ENCODE measurements around the gene CCL22.
A peak's percentile ranks its signal among the peaks of the same experiment; 100 is the strongest.
"Not testable (repeated sequence)": the region's sequence is repeated elsewhere in the genome, so short reads cannot be mapped to it uniquely, and the experiment has no call there.

The CCL22 gene, protein sequence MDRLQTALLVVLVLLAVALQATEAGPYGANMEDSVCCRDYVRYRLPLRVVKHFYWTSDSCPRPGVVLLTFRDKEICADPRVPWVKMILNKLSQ

DNA sequence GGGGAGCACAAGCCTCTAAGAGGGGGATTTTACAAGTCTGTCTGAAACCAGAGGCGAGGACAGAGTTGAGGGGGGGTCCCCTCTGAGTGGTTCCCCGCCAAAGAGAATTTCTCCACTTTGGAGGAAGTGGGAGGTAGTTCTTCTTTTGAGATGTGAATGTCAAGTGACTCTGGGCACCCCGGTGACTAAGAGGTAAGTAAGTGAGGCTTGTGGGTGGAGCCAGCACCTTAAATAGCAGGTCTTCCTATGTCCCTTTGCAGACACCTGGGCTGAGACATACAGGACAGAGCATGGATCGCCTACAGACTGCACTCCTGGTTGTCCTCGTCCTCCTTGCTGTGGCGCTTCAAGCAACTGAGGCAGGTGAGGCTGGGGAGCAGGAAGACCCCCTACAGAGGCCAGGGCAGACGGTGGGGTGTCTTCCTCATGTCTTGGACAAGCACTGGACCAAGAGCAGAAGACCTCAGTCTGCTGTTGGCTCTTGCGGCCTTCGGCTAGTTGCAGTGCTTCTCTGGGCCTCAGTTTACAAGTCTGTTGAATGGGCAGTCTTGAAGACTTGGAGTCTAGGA lies at the start of gene CCL22:
TSS of gene CCL22 (plus strand) at position 257 of the 569 bp plus-strand sequence. CDS start at position 291, 34 bp downstream.
- DNase-seq: peak; percentile 86 to 87 (median 86)

DNA sequence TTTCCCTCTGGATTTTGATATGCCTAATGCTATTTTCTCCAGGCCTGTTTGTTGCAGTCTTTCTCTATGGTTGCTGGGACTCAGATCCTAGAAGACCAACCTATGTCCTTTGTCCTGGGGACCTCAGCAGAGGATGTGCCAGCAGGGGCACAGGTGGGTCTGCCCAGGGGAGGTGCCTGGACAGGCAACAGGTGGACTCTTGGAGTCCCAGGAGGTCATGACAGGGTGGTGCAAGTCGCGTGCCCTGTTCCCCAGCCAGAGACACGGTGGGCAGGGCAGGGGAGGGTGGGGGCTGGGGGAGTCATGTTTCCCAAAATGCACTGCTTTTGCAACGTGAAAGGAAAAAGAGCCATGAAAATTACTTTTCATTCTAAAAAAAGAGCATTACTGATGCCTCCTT lies 47.8 kb upstream of the CCL22 start:
- no peak for DNase-seq

DNA sequence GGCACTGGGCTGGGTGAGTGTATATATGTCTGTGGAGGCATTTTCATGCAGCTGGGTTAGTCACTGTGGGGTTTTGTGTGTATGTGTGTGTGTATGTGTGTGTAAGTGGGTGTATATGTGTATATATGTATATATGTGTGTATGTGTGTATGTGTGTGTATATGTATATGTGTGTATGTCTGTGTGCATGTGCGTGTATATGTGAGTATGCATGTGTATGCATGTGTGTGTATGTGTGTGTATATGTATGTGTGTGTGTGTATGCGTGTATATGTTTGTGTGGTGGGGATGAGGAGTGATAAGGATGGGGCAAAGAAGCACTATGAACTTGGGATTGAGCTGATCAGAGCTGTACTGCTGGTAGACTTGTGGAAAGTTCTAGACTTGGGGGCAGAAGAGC lies 45.1 kb upstream of the CCL22 start:
- no peak for DNase-seq

DNA sequence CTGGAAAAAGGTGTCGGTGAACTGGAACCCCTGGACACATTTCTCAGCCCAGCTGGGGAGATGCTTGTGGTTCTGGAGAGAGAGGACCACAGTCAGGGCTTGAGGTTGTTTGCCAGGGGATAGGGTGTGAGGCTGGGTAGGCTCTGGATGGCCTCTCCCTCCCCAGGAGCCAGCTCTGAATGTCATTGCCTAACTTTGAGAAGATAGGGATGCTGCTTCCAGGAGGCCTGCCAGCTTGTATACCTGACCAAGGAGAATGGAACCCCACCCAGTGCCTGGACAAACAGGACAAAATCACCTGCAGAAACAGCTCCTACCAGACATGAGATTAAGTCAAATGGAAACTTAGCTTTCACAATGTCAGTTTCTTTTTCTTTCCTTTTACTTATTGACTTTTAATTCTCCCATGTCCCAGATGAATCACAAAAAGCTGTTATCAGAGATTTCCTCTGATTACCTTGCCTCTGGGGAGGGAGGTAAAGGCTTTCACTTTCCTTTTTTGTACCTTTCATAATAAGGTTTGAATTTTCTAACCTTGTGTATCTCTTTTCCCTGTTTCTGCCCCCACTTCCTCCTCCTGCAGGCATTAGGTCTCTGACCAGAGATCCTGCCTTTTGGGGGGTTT lies 44.3 kb upstream of the CCL22 start:
- DNase-seq: peak in 2 of 3 donors; percentile 36 to 50

DNA sequence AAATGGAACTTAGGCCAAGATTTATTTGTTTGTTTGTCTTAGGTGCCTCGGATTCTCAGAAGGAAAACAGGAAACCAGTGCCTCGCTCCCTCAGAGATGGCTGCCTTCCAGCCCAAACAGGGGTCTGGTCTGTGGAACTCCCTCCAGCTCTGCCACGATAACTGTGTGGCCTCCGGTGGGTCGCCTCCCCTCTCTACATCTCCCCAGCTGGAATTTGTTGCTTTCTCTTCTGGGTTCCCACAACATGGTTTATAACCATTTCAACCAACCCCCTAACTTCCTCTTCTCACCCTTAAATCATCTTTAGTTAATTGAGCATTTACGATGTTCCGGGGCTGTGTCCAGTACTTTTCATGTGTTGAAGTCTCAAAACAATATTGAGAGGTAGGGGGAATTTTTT lies 43.2 kb upstream of the CCL22 start:
- DNase-seq: no peak

DNA sequence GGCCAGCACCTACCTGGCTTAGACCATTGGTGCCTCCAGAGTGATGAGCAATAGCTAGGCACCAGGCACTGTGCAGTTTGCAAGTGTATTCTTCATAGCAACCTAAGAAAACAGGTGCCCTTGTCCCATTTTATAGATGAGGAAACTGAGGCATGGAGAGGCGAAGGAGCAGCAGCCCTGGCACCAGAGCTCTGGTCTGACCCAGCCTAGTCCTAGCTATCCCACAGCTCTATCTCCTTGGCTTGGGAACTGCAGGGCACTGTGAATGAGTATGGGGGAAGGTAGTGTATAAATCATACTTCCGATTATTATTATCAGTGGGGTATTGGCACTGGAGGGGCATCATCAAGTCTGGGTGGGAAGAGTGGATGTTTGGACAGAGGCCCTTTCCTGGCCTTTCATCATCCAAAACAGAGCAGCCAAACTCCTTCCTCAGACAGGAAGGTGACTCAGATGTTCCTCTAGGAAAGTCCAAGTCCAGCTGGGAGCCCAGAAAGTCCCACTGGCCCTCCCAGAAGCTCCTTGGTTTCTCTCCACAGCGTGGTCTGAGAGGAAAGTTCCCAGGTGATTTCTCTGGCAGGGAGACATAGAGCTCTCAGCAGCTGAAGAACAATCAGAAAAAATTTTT lies 42.1 kb upstream of the CCL22 start:
- peak in 2 of 3 donors; percentile 31 to 42 for DNase-seq

DNA sequence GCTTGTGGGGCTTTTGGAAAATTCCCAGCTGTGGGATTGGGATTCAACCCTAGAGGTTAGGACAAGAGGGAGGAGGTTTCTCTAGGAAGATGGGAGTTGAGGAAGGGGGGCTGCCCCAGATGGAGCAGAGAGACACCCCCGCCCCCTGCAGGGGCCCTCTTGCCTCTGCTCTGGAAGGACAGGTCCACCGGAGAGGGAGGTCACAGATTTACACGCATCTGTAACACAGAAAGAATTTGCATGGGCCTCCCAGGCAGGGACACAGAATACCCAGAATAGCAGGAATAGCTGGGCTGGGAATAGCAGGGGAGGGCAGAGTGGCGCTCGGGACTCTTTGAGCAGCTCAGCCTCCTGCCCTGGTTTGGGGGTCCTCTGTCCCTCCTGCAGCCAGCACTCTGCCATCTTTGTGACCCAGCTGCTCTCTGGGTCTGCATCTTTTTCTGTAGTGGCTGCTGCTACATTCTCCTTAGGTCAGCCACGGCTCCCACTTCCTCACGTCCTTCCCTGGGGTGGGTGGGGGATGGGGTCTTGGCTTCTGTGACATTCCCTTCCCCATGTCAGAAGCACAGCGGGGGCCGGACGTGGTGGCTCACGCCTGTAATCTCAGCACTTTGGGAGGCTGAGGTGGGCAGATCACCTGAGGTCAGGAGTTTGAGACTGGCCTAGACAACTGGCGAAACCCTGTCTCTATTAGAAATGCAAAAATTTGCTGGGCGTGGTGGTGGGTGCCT lies 40.2 kb upstream of the CCL22 start:
- no peak for DNase-seq

DNA sequence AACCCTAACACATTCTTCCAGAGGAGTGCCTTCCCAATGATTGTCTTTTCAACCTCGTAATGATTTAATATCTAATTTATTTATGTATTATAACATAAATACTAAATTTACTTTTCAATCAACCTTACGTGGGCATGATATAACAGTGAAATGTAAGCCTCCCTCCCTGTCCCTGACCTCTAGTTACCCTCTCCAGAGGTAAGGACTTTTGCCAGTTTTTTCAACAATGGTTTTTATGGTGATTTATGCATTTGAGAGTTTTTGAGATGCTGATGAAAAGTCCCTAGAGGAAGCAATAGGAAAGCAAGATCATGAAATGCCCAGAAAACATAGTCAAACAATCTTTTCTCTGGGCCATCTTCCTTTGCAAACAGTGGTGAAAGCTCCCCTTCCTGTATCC lies 38.9 kb upstream of the CCL22 start:
- no peak for DNase-seq

DNA sequence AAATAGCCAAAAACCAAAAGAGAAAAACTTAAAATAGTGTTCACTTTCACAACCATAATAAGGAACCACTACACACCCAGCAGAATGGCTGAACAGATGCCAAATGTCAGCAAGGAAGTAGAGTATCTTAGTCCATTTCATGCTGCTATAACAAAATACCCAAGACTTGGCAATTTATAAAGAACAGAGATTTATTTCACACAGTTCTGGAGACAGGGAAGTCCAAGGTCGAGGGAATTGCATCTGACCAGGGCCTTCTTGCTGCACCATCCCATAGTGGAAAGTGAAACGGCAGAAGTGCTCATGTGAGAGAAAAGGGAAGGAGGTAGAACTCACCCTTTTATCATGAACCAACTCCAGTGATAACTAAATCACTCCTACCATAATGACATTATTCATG lies 33.8 kb upstream of the CCL22 start:
- peak; percentile 78 to 89 (median 81) for DNase-seq

DNA sequence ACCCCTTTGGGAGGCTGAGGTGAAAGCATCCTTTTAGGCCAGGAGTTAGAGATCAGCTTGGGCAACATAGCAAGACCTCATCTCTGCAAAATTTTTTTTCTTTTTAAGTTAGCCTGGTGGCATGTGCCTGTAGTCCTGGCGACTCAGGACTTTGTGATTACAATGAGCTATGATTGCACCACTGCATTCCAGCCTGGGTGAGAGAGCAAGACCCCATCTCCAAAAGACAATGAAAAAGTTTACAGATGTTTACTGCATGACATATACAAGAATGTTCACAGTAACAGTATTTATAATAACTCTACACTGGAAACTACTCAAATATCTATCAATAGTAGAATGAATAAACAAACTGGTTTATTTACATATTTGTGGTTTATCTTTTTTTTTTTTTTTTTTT lies 33.1 kb upstream of the CCL22 start:
- no peak for DNase-seq

DNA sequence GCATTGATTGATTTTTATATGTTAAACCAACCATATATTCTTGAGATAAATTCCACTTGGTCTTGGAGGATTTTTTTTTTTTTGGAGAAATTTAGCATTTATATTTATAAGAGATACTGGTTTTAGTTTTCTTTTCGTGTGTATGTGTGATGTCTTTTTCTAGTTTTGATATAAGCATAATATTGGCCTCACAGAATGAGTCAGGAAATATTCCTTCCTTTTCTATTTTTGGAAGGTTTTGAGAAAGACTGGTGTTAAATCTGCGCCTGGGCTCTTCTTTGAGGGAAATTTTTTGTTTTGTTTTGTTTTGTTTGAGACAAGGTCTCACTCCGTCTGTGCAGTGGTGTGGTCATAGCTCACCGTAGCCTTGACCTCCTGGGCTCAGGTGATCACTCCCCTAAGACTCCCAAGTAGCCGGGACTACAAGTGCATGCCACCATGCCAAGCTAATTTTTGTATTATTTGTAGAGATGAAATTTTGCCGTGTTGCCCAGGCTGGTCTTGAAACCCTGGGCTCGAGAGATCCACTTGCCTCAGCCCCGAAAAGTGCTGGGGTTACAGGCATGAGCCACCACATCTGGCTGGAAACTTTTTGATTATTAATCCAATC lies 28.8 kb upstream of the CCL22 start:
- DNase-seq: peak in 1 of 3 donors; percentile 31

DNA sequence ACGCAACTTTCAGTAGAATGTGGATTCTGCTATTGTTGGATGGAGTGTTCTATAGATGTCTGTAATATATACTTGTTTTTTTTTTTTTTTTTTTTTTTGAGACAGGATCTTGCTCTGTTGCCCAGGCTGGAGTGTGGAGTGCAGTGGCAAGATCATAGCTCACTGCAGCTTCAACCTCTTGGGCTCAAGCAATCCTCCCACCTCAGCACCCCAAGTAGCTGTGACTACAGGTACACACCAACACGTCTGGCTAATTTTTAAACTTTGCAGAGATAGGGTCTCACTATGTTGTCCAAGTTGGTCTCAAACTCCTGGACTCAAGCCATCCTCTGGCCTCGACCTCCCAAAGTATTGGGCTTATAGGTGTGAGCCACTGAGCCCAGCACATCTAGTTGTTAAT lies 27.2 kb upstream of the CCL22 start:
- no peak for DNase-seq

DNA sequence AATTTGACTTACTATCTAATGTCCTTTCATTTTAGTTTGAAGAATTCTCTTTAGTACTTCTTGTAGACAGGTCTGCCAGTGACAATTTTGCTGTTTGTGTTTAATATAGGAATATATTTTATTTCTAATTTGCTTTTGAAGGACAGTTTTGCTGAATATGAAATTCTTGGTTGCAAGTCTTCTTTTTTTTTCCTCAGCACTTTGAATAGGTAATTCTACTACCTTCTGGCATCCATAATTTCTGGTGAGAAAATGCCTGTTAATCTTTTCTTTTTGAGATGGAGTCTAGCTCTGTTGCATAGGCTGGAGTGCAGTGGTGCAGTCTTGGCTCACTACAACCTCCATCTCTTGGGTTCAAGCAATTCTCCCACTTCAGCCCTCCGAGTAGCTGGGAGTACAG lies 25.2 kb upstream of the CCL22 start:
- DNase-seq: no peak

DNA sequence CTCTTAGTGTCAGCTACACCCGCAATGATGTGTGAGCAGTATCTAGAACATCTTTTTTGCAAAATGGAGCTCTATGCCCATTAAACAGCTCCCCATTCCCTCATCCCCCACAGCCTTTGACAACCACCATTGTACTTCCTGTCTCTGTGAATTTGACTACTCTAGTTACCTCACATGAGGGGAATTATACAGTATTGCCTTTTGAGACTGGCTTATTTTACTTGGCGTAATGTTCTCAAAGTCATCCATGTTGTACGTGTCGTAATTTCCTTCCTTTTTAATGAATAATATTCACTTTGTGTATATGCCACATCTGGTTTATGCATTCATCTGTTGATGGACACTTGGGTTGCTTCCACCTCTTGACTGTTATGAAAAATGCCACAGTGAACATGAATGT lies 23.2 kb upstream of the CCL22 start:
- DNase-seq: peak; percentile 38 to 66 (median 57)

DNA sequence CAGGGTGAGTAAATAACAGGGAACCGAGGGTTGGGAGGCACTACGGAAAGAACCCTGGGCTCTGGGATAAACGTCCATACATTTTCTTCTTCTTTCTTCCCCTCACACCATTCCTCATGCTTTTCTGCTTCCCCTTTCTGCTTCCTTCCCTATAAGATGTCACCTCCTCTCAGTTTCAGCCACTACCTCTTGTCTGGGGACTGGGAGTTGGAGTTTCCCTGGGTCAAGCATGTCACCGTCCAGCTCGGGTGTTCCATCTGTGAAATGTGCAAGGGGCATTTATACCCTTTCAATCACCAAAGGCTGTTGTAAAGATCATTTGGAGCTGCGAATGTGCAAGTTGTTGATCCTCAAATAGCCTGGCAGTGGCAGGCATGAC lies 17.5 kb upstream of the CCL22 start:
- peak; percentile 80 to 87 (median 83) for DNase-seq

DNA sequence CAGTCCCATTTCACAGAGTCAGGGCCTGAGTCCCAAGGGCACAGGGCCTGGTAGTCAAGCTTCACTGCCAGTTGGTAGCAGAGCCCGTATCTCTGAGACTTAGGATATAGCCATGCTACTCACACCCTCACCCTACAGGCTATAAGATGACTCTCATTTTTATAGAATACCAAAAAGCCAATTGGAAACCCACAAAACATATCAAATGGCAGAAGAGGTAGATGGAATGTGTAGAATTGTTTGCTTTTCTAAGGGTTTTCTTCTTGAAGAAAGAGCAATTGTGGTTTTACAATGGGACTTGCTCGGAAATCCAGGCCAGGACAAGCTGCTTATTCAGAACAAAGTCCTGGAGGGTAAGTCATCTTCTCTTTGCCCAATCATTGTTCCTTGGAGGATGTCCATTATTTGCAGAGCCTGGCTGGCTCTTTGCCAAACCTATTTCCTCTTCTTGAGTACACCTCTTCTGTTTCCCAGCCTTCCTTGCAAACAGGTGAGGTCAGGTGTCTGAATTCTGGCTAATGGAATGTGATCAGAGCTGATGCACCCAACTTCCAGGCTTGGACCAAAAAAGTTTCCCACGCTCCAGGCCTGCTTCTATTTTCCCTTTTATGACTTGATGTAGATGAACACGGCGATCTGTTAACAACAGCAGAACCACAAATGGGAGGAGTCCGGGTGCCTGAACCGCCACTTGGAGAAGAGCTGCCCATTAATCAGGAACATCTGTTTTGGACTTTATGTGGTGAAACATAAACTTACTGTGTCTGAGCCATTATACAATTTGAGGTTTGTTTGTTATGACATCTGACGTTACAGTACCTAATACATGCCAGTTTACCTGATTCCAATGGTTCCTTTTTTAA lies 16.9 kb upstream of the CCL22 start:
- DNase-seq: peak in 2 of 3 donors; percentile 39 to 49

DNA sequence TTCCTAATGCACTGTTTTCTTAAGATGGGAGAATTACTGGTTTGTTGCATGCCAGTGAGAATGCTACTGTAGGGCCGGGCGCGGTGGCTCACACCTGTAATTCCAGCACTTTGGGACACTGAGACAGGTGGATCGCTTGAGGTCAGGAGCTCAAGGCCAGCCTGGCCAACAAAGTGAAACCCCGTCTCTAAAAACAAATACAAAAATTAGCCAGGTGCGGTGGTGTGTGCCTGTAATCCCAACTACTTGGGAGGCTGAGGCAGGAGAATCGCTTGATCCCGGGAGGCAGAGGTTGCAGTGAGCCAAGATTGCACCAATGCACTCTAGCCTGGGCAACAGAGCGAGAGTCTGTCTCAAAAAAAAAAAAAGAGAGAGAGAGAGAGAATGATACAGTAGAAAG lies 16.0 kb upstream of the CCL22 start:
- DNase-seq: not testable (repeated sequence)

DNA sequence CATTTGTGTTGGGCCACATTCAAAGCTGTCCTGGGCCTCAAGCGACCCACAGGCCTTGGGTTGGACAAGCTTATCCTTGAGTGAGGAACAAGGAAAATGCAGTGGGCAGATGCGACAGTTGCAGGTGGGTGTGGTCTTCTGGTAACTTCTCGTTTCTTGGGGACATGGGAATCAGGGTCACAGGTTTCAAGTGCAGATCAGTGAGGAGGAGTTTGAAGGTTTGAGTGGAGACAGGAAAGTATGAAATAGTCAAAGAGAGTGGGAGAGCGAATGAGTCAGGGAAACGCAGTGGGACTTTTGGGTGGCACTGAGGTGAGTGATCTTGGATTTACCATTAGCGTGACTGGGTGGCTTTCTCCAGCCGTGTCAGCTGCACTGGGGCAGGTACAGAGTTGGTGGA lies 15.4 kb upstream of the CCL22 start:
- DNase-seq: peak; percentile 88 to 92 (median 88)

DNA sequence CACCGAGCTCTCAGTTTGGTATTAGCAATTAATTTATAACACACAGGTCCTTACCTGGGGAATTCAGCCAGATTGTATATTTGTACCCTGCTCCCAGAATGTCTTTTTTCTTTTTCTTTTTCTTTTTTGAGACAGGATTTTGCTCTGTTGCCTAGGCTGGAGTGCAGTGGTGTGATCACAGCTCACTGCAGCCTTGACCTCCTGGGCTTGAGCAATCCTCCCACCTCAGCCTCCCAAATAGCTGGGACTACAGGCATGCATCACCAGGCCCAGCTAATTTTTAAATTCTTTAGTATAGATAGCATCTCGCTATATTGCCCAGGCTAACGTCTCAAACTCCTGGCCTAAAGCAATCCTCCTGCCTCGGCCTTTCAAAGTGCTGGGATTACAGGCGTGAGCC lies 14.5 kb upstream of the CCL22 start:
- not testable (repeated sequence) for DNase-seq

DNA sequence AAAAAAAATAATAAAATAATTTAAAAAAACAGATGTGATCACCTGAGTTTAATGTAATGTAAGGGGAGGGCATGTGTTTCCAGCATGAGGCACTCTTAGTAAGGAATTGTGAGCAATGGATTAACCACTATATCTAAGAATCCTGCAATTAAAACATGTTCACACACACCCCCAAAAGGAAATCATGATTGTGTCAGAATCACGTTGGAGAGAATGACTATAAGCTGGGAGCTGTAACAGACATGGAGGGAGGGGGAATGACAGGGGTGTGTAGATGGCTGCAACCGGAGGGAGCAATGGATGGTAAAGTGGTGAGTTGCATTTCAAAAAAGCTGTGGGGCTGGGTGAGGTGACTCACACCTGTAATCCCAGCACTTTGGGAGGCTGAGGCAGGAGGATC lies 13.6 kb upstream of the CCL22 start:
- DNase-seq: peak in 2 of 3 donors; percentile 38 to 40

DNA sequence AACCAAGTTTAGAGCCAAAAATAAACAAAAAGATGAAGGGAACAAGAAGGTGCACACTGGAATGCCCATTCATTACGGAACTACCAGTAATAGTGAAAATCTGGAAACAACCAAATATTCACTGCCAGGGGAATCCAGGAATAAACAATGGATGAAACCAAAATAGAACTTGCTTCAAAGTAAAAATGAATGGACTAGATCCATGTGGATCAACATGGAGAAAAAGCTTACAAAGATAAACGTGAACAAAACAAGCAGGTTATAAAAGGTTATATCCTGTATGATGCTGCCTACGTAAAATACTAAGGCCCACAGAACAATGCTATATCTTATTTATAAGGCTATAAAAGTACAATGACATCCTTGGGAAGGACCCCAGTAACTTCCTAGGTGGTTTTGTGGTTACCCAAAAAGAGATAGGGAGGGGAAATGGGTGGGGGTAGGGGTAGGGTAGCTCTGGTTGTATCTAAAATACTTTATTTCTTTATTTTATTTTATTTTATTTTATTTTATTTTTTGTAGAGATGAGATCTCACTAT lies 12.8 kb upstream of the CCL22 start:
- DNase-seq: no peak

DNA sequence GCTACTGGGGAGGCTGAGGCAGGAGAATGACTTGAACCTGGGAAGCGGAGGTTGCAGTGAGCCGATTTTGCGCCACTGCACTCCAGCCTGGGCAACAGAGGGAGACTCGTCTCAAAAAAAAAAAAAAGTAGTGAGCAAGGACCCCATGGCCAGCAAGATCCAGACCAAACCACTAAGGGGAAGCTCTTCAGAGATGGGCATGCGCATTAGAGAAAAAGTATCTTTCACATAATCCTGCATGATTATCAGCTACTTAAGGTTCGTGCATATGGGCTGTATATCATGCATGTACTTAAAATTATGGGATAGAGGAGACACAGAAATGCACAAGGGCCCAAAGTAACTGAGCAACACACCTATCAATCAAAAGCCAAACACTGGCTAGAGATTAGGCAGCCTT lies 10.7 kb upstream of the CCL22 start:
- DNase-seq: no peak
